SK-N-MC (cell line): ENCODE results near the gene CLTCL1.

Experiments
- EZH2 ChIP-seq: fragments of 200-600 bp; sonication (generic); IDR thresholded peaks from one replicate; pipeline ENCODE4 v1.6.1; 2017; ENCODE audit warnings: antibody characterized with exemption
- FOXP2 ChIP-seq: optimal IDR thresholded peaks from 2 replicates; pipeline ENCODE3; 2011; ENCODE audit warnings: mild to moderate bottlenecking, moderate library complexity; ENCODE audit not compliant: insufficient read depth; ENCODE audit errors: extremely low read length, control extremely low read depth
- POLR2AphosphoS5 ChIP-seq: IDR thresholded peaks from 2 replicates; pipeline ENCODE4 v1.6.1; 2012; ENCODE audit warnings: mild to moderate bottlenecking, low read depth, low read length, borderline replicate concordance

DNA sequence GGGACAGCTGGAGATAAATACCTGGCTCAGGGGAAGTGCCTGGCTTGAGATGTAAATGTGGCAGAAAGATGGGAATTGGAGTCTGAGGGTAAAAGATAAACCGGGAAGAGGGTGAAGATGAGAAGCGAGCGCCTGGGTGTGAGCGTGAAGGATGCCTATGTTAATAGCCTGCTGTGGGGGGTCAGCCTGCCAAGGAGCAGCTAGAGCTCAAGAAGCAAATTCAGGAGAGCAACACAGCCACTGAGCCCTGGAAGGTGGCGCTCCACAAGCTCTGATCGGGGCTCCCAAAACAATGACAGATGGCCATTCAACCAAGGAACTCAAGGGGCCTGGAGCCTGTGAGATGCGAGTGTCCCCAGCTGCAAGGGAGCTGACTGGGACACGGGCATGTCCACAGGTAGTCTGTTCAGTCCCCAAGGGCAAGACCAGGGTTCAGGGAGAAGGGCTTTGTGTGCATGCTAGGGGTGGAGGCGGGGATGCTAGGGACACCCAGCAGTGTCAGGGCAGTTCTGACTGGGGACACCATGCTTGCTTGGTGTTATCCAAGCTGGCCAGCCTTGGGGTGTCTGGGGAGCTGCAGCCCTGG, 144.2 kb downstream of the CLTCL1 start:
- TF ChIP-seq POLR2AphosphoS5 (no peak), EZH2 (no peak), FOXP2 (no peak)
